HEK293 (cell line): Measurements from ENCODE around the gene EML1.

Experiments used
- CTCF ChIA-PET: fragments of 350-600 bp; formaldehyde crosslinking; extraction: SDS; loops from one replicate; lab custom pipeline; 2021; ENCODE audit warnings: antibody characterized with exemption; lab: Yijun Ruan, JAX
- POLR2A ChIA-PET: fragments of 300-600 bp; formaldehyde crosslinking; extraction: SDS; loops from one replicate; lab custom pipeline; 2020; ENCODE audit warnings: antibody characterized with exemption, inconsistent platforms; lab: Yijun Ruan, JAX
- H3K27ac ChIP-seq: fragments of 200-500 bp; sonication (Bioruptor generic); 2 replicates; pipeline ENCODE4 v1.5.1; 2014; ENCODE audit warnings: low read depth, low read length, control low read depth, inconsistent platforms; ENCODE audit errors: extremely low read depth
- H3K36me3 ChIP-seq, 2 experiments: fragments of 200-500 bp in 1 of 2; sonication (Bioruptor generic) in 1 of 2; 1 replicate in 1 of 2; 2 replicates in 1 of 2; pipeline ENCODE4 v1.5.1; 2014 to 2017; ENCODE audit warnings: inconsistent platforms in 2 of 2, low read length in 2 of 2; ENCODE audit not compliant: control insufficient read depth in 2 of 2, insufficient read depth in 1 of 2
- H3K4me1 ChIP-seq: fragments of 200-500 bp; sonication (Bioruptor generic); 2 replicates; pipeline ENCODE4 v1.5.1; 2014; ENCODE audit warnings: mild to moderate bottlenecking, low read length, inconsistent platforms; ENCODE audit not compliant: control insufficient read depth, insufficient read depth
- H3K4me3 ChIP-seq: 2 replicates; pipeline ENCODE4 v1.5.1; 2011; ENCODE audit warnings: low read depth, mild to moderate bottlenecking, control low read depth, low read length, moderate library complexity
- H3K9me3 ChIP-seq: fragments of 200-500 bp; sonication (Bioruptor generic); 2 replicates; pipeline ENCODE4 v1.5.1; 2014; ENCODE audit warnings: low read depth, low read length, inconsistent platforms; ENCODE audit not compliant: control insufficient read depth, insufficient read depth
- CTCF ChIP-seq: fragments of 450-650 bp; formaldehyde crosslinking; IDR thresholded peaks from 2 replicates; pipeline ENCODE4 v1.5.1; 2016; ENCODE audit warnings: missing biosample characterization, missing genetic modification characterization
- HOXC10 ChIP-seq: sonication (generic); formaldehyde crosslinking; IDR thresholded peaks from 2 replicates; pipeline ENCODE4 v1.8.1; 2023; ENCODE audit warnings: mild to moderate bottlenecking, missing genetic modification reagents
- IKZF3 ChIP-seq: fragments of 450-650 bp; IDR thresholded peaks from 2 replicates; pipeline ENCODE4 v1.5.0; 2018; ENCODE audit warnings: missing biosample characterization, mild to moderate bottlenecking, missing genetic modification characterization, moderate library complexity
- ZBTB10 ChIP-seq: fragments of 450-650 bp; formaldehyde crosslinking; IDR thresholded peaks from 2 replicates; pipeline ENCODE4 v1.5.1; 2016; ENCODE audit warnings: missing biosample characterization, missing genetic modification characterization
- ZBTB11 ChIP-seq: fragments of 450-650 bp; formaldehyde crosslinking; conservative IDR thresholded peaks from 2 replicates; pipeline ENCODE4 v1.5.1; 2016; ENCODE audit warnings: low read depth, missing biosample characterization, missing genetic modification characterization
- ZBTB17 ChIP-seq: fragments of 450-650 bp; formaldehyde crosslinking; IDR thresholded peaks from 2 replicates; pipeline ENCODE4 v1.5.1; 2016; ENCODE audit warnings: missing biosample characterization, missing genetic modification characterization
- ZBTB20 ChIP-seq: fragments of 450-650 bp; formaldehyde crosslinking; IDR thresholded peaks from 2 replicates; pipeline ENCODE4 v1.5.1; 2016; ENCODE audit warnings: missing biosample characterization, missing genetic modification characterization
- ZBTB26 ChIP-seq: fragments of 450-650 bp; formaldehyde crosslinking; optimal IDR thresholded peaks from 2 replicates; pipeline ENCODE3; 2016; ENCODE audit warnings: missing biosample characterization, mild to moderate bottlenecking, missing genetic modification characterization
- ZBTB7A ChIP-seq: fragments of 450-650 bp; formaldehyde crosslinking; IDR thresholded peaks from 2 replicates; pipeline ENCODE4 v1.5.1; 2016; ENCODE audit warnings: low read depth, missing biosample characterization, missing genetic modification characterization
- ZNF112 ChIP-seq: fragments of 450-650 bp; formaldehyde crosslinking; IDR thresholded peaks from 2 replicates; pipeline ENCODE4 v1.5.0; 2017; ENCODE audit warnings: missing biosample characterization, missing genetic modification characterization
- ZNF174 ChIP-seq: fragments of 450-650 bp; formaldehyde crosslinking; IDR thresholded peaks from 2 replicates; pipeline ENCODE4 v1.5.0; 2017; ENCODE audit warnings: missing biosample characterization, mild to moderate bottlenecking, missing genetic modification characterization
- ZNF2 ChIP-seq: fragments of 450-650 bp; formaldehyde crosslinking; IDR thresholded peaks from 2 replicates; pipeline ENCODE4 v1.5.1; 2016; ENCODE audit warnings: missing biosample characterization, missing genetic modification characterization
- ZNF426 ChIP-seq: fragments of 450-650 bp; formaldehyde crosslinking; IDR thresholded peaks from 2 replicates; pipeline ENCODE4 v1.5.1; 2017; ENCODE audit warnings: missing biosample characterization, missing genetic modification characterization, mild to moderate bottlenecking, inconsistent platforms, moderate library complexity
- ZNF521 ChIP-seq: fragments of 450-650 bp; formaldehyde crosslinking; IDR thresholded peaks from 2 replicates; pipeline ENCODE4 v1.5.1; 2017; ENCODE audit warnings: missing biosample characterization, mild to moderate bottlenecking, missing genetic modification characterization
- ZNF549 ChIP-seq: fragments of 450-650 bp; IDR thresholded peaks from 2 replicates; pipeline ENCODE4 v1.5.1; 2018; ENCODE audit warnings: missing biosample characterization, missing genetic modification characterization, mild to moderate bottlenecking, inconsistent platforms, moderate library complexity
- ZNF560 ChIP-seq: fragments of 450-650 bp; formaldehyde crosslinking; IDR thresholded peaks from 2 replicates; pipeline ENCODE4 v1.5.1; 2017; ENCODE audit warnings: missing biosample characterization, missing genetic modification characterization, borderline replicate concordance
- ZNF654 ChIP-seq: fragments of 450-650 bp; formaldehyde crosslinking; IDR thresholded peaks from 2 replicates; pipeline ENCODE4 v1.5.1; 2016; ENCODE audit warnings: low read depth, missing biosample characterization, missing genetic modification characterization
- ZNF660 ChIP-seq: fragments of 450-650 bp; IDR thresholded peaks from 2 replicates; pipeline ENCODE4 v1.5.1; 2018; ENCODE audit warnings: missing biosample characterization, mild to moderate bottlenecking, missing genetic modification characterization
- ZNF704 ChIP-seq: fragments of 450-650 bp; formaldehyde crosslinking; IDR thresholded peaks from 2 replicates; pipeline ENCODE4 v1.5.1; 2016; ENCODE audit warnings: missing biosample characterization, missing genetic modification characterization
- ZNF747 ChIP-seq: fragments of 450-650 bp; formaldehyde crosslinking; IDR thresholded peaks from 2 replicates; pipeline ENCODE4 v1.5.1; 2016; ENCODE audit warnings: missing biosample characterization, missing genetic modification characterization
- ZSCAN30 ChIP-seq: fragments of 450-650 bp; IDR thresholded peaks from 2 replicates; pipeline ENCODE4 v1.5.1; 2018; ENCODE audit warnings: missing biosample characterization, mild to moderate bottlenecking, missing genetic modification characterization, moderate library complexity

EML1 gene

GRCh38 chr14:99982537-99983250 lies 189.5 kb downstream of the EML1 start:
- no peak overlapping the region for H3K27ac ChIP-seq
- ChIA-PET POLR2A (no interaction called here), CTCF (interaction anchor here (0.6 to 4.2 kb wide), 37 partner anchors 9 to 314 kb away, joined by 3 to 62 read pairs (median 4); no protein-coding TSS in a partner anchor)
- no peaks in the 10 kb centered on the region; a peak in 1 of 3 replicates for H3K36me3 ChIP-seq
- TF ChIP-seq ZNF521 (tag by site-specific recombination) (no peak), ZBTB10 (tag by site-specific recombination) (no peak), ZNF747 (tag by site-specific recombination) (no peak), ZNF660 (tag by site-specific recombination) (peak; percentile 55; the same call in 1 of the 2 replicates), ZNF654 (tag by site-specific recombination) (peak; percentile 95), ZBTB20 (tag by site-specific recombination) (no peak), ZNF2 (tag by site-specific recombination) (peak; percentile 49; the same call in 1 of the 2 replicates), ZNF560 (no peak), ZNF174 (tag by site-specific recombination) (no peak), ZBTB17 (peak; percentile 45), ZSCAN30 (tag by site-specific recombination) (0 out of 2 replicates have a peak, but pooled peaks have one; percentile 50), ZNF549 (tag by site-specific recombination) (no peak), ZNF704 (tag by site-specific recombination) (no peak), ZNF112 (no peak), HOXC10 (no peak), ZBTB26 (no peak), ZBTB7A (tag by site-specific recombination) (no peak), ZNF426 (tag by site-specific recombination) (no peak), IKZF3 (tag by site-specific recombination) (no peak), CTCF (tag by site-specific recombination) (peak; percentile 64; the same call in 1 of the 2 replicates), ZBTB11 (no peak)
- H3K4me1 ChIP-seq, result peaks cover 32% of the 10 kb centered on the region
- no peaks in the 10 kb centered on the region for H3K9me3 ChIP-seq
- H3K4me3 ChIP-seq, result no peak overlapping the region
